Measurements from ENCODE around the gene DPP6. TPM values are rescaled to one million over a fixed set of nuclear protein-coding genes. Genes with fewer than 3 reads are reported as not detected.

The DPP6 gene
- total and polyA plus RNA-seq, 9 of the 15 experiments (the other 6 are each of a cell fraction or from before 2014, with no cell fraction given) = not detected

DNA sequence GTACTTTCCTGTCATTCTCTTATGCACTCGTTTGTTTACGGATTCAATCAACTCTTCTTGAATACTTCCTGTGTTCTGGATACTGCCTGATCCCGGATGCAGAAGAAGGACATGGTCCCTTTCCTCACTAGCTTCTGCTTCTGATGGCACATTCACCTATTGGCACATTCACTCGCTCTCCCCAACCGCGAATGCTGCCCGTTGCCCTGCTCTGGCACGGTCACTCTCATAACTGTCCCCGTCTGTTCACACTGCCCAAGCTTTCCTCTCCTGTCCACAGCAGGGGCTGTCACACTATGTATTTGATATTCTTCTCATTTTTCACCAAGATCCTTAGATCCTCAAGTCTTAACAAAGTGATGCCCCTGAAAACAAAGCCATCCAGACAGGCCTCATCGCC is 623.4 kb downstream of the DPP6 start (continued):
- no peak for TF ChIP-seq TCF7 (IDR thresholded peaks at IDR 0.05; ENCODE audit: borderline replicate concordance)
- TF ChIP-seq, protein P1, sequence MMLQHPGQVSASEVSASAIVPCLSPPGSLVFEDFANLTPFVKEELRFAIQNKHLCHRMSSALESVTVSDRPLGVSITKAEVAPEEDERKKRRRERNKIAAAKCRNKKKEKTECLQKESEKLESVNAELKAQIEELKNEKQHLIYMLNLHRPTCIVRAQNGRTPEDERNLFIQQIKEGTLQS (IDR thresholded peaks at IDR 0.05) = no peak
- TF ChIP-seq, protein P1 (CRISPR knock-in tag; conservative IDR thresholded peaks at IDR 0.05) = 0 out of 2 replicates have a peak, but pooled peaks have one; percentile 8
- TF ChIP-seq GTF2E2 (tag; IDR thresholded peaks at IDR 0.05) = 0 out of 2 replicates have a peak, but pooled peaks have one; percentile 3
- TF ChIP-seq, protein P2, sequence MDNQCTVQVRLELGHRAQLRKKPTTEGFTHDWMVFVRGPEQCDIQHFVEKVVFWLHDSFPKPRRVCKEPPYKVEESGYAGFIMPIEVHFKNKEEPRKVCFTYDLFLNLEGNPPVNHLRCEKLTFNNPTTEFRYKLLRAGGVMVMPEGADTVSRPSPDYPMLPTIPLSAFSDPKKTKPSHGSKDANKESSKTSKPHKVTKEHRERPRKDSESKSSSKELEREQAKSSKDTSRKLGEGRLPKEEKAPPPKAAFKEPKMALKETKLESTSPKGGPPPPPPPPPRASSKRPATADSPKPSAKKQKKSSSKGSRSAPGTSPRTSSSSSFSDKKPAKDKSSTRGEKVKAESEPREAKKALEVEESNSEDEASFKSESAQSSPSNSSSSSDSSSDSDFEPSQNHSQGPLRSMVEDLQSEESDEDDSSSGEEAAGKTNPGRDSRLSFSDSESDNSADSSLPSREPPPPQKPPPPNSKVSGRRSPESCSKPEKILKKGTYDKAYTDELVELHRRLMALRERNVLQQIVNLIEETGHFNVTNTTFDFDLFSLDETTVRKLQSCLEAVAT (IDR thresholded peaks at IDR 0.05) = 0 out of 4 replicates have a peak, but pooled peaks of 1 of the 2 experiments have one; percentile 62
- TF ChIP-seq, protein P3, sequence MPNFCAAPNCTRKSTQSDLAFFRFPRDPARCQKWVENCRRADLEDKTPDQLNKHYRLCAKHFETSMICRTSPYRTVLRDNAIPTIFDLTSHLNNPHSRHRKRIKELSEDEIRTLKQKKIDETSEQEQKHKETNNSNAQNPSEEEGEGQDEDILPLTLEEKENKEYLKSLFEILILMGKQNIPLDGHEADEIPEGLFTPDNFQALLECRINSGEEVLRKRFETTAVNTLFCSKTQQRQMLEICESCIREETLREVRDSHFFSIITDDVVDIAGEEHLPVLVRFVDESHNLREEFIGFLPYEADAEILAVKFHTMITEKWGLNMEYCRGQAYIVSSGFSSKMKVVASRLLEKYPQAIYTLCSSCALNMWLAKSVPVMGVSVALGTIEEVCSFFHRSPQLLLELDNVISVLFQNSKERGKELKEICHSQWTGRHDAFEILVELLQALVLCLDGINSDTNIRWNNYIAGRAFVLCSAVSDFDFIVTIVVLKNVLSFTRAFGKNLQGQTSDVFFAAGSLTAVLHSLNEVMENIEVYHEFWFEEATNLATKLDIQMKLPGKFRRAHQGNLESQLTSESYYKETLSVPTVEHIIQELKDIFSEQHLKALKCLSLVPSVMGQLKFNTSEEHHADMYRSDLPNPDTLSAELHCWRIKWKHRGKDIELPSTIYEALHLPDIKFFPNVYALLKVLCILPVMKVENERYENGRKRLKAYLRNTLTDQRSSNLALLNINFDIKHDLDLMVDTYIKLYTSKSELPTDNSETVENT (CRISPR knock-in tag; IDR thresholded peaks at IDR 0.05) = no peak
- no peak for TF ChIP-seq YY1 (IDR thresholded peaks at IDR 0.05; ENCODE audit: borderline replicate concordance in 1 of 3, control insufficient read depth in 1 of 3, extremely low read depth in 1 of 3, insufficient read depth in 3 of 3, insufficient read length in 1 of 3, insufficient replicate concordance in 2 of 3, low read depth in 1 of 3, low read length in 2 of 3)
- TF ChIP-seq FOXP1 (CRISPR knock-in tag; IDR thresholded peaks at IDR 0.05) = 0 out of 2 replicates have a peak, but pooled peaks have one; percentile 47
- peak; percentile 5; the same call in 1 of the 2 replicates for TF ChIP-seq ERF (CRISPR knock-in tag; IDR thresholded peaks at IDR 0.05)
- no peak for TF ChIP-seq HNRNPL (IDR thresholded peaks at IDR 0.05; ENCODE audit: low read depth, low read length)
